Activated CD8-positive, alpha-beta T cell treated with anti-CD3 and anti-CD28 coated beads for 36 hours (primary cell): ENCODE measurements around the gene TBC1D25. TPM values are rescaled to one million over a fixed set of nuclear protein-coding genes. Genes with fewer than 3 reads are reported as not detected.

ENCODE experiments used
- ATAC-seq: fragments of 200-7000 bp; cut with Tn5 transposase; one replicate; pipeline ENCODE4 v1.10.0; 2021; ENCODE audit warnings: mild to moderate bottlenecking, moderate library complexity
- CTCF ChIA-PET: fragments of 350-600 bp; sonication (Branson Sonifier 250); formaldehyde crosslinking; loops from one replicate; lab custom pipeline; 2021; ENCODE audit warnings: antibody characterized with exemption; lab: Charles Lee
- POLR2A ChIA-PET: fragments of 350-600 bp; sonication (Branson Sonifier 250); formaldehyde crosslinking; loops from one replicate; lab custom pipeline; 2021; ENCODE audit warnings: antibody characterized with exemption; lab: Charles Lee
- DNase-seq: peaks from one replicate; pipeline ENCODE4 v3.0.0-alpha.2; 2020
- H3K27ac Mint-ChIP-seq: one replicate; pipeline ENCODE4 v1.8.0; 2021; ENCODE audit warnings: mild to moderate bottlenecking, mixed read lengths
- H3K27me3 Mint-ChIP-seq: one replicate; pipeline ENCODE4 v1.8.0; 2021; ENCODE audit warnings: mixed read lengths
- H3K36me3 Mint-ChIP-seq: one replicate; pipeline ENCODE4 v1.8.0; 2021; ENCODE audit warnings: low read depth, mixed read lengths
- H3K4me1 Mint-ChIP-seq: one replicate; pipeline ENCODE4 v1.8.0; 2021; ENCODE audit warnings: low read depth, mixed read lengths
- H3K4me3 Mint-ChIP-seq: one replicate; pipeline ENCODE4 v1.8.0; 2021; ENCODE audit warnings: mild to moderate bottlenecking, moderate library complexity, mixed read lengths
- H3K9me3 Mint-ChIP-seq: one replicate; pipeline ENCODE4 v1.8.0; 2021; ENCODE audit warnings: mixed read lengths
- CTCF ChIP-seq: fragments of 200-600 bp; IDR thresholded peaks from one replicate; pipeline ENCODE4 v1.8.0; 2022; ENCODE audit warnings: antibody characterized with exemption, mild to moderate bottlenecking
- intact Hi-C: fragments of 100-400 bp; cut with micrococcal nuclease; formaldehyde crosslinking; loops from one replicate; pipeline ENCODE4 v1.10.0; 2022
- total RNA-seq, 2 experiments: library from RNA; stranded (reverse); gene quantifications; one replicate each; pipeline ENCODE4 v1.2.3, GENCODE V29; 2021

The TBC1D25 gene
- total RNA-seq, 2 experiments from 2014 or later = 11.4 to 11.9 TPM

- Mint-ChIP-seq H3K36me3 (no peaks in the 10 kb centered on the region), H3K4me3 (no peak overlapping the region), H3K27ac (no peak overlapping the region), H3K4me1 (peaks cover 3% of the 10 kb centered on the region), H3K27me3 (no peaks in the 10 kb centered on the region), H3K9me3 (no peaks in the 10 kb centered on the region)
- no peak for TF ChIP-seq CTCF
- ChIA-PET POLR2A (no interaction called here), CTCF (no interaction called here)
- ATAC-seq (no peak), DNase-seq (no peak)
- intact Hi-C loops = no loop called here
Observed at GRCh38 chrX:48592971-48593370, 53.5 kb downstream of the TBC1D25 start.

GRCh38 chrX:48595929-48596328 is 56.4 kb downstream of the TBC1D25 start:
- TF ChIP-seq CTCF = no peak
- no peak for ATAC-seq
- no peak for DNase-seq
- peaks cover 4% of the 10 kb centered on the region for H3K36me3 Mint-ChIP-seq
- CTCF ChIA-PET = no interaction called here
- peaks cover 6% of the 10 kb centered on the region for H3K4me1 Mint-ChIP-seq
- POLR2A ChIA-PET = interaction anchor here (1.3 to 2.0 kb wide), 2 partner anchors 17 to 21 kb away, joined by 3 to 8 read pairs; partner anchors contain the start of gene RBM3
- H3K4me3 Mint-ChIP-seq = no peak overlapping the region
- no peak overlapping the region for H3K27ac Mint-ChIP-seq
- no peaks in the 10 kb centered on the region for H3K9me3 Mint-ChIP-seq
- H3K27me3 Mint-ChIP-seq = no peaks in the 10 kb centered on the region
- intact Hi-C loops = no loop called here

- intact Hi-C loops = no loop called here
- Mint-ChIP-seq H3K9me3 (no peaks in the 10 kb centered on the region), H3K4me1 (peaks cover 6% of the 10 kb centered on the region), H3K4me3 (peak within 1 kb of the TSS; percentile 90), H3K27me3 (no peaks in the 10 kb centered on the region), H3K36me3 (peaks cover 4% of the 10 kb centered on the region), H3K27ac (peak within 1 kb of the TSS; percentile 99)
- ATAC-seq (peak; percentile 90), DNase-seq (peak; percentile 92)
- CTCF ChIA-PET = no interaction called here
- no peak for TF ChIP-seq CTCF
- POLR2A ChIA-PET = interaction anchor here (0.6 to 2.0 kb wide), 4 partner anchors 19 to 307 kb away, joined by 3 to 8 read pairs (median 4); no protein-coding TSS in a partner anchor
Observed at GRCh38 chrX:48597353-48598264, 58.1 kb downstream of the TBC1D25 start, which contains the start of gene WDR13. Gene WDR13 (plus strand): TSS chrX:48597492. CDS start chrX:48597997, 505 bp downstream.

- CTCF ChIA-PET = no interaction called here
- H3K27me3 Mint-ChIP-seq = no peaks in the 10 kb centered on the region
- POLR2A ChIA-PET = interaction anchor here (0.6 to 1.0 kb wide), 3 partner anchors 20 to 306 kb away, joined by 3 to 4 read pairs (median 3); no protein-coding TSS in a partner anchor
- peak overlapping the region; percentile 90 for H3K4me3 Mint-ChIP-seq
- intact Hi-C loops = no loop called here
- DNase-seq (no peak), ATAC-seq (no peak)
- no peak for TF ChIP-seq CTCF
- peaks cover 6% of the 10 kb centered on the region for H3K4me1 Mint-ChIP-seq
- H3K27ac Mint-ChIP-seq = peak overlapping the region; percentile 99
- H3K9me3 Mint-ChIP-seq = no peaks in the 10 kb centered on the region
- peaks cover 4% of the 10 kb centered on the region for H3K36me3 Mint-ChIP-seq
Observed at GRCh38 chrX:48598614-48599013, 59.1 kb downstream of the TBC1D25 start.

GRCh38 chrX:48599341-48599740 is 59.8 kb downstream of the TBC1D25 start:
- Mint-ChIP-seq H3K9me3 (no peaks in the 10 kb centered on the region), H3K27me3 (no peaks in the 10 kb centered on the region), H3K4me3 (no peak overlapping the region), H3K4me1 (peaks cover 6% of the 10 kb centered on the region), H3K36me3 (peaks cover 4% of the 10 kb centered on the region), H3K27ac (no peak overlapping the region)
- DNase-seq (no peak), ATAC-seq (no peak)
- POLR2A ChIA-PET = no interaction called here
- CTCF ChIA-PET = no interaction called here
- no peak for TF ChIP-seq CTCF
- intact Hi-C loops = no loop called here
